ENCODE results near the gene USP51.
"Not testable (repeated sequence)": the region's sequence is repeated elsewhere in the genome, so short reads cannot be mapped to it uniquely, and the experiment has no call there.

USP51 gene

GRCh38 chrX:55521687-55522086 is 32.0 kb upstream of the USP51 start:
- Histone ChIP-seq H3K36me3 (ENCODE audit: control insufficient read depth in 1 of 2, insufficient read depth in 2 of 2, low read depth in 1 of 2, low read length in 2 of 2) (no peaks in the 10 kb centered on the region), H3K9me3 (ENCODE audit: control insufficient read depth, low read length) (no peaks in the 10 kb centered on the region), H3K23ac (ENCODE audit: low read length in 2 of 2) (no peak overlapping the region), H2AK5ac (ENCODE audit: low read length, severe bottlenecking) (no peak overlapping the region), H3K4ac (ENCODE audit: low read depth in 1 of 2, low read length in 2 of 2) (no peak overlapping the region), H3K27me3 (ENCODE audit: control insufficient read depth in 1 of 2, insufficient read depth in 1 of 2, low read length in 2 of 2) (peaks cover 0 to 17% of the 10 kb centered on the region in 2 experiments), H2BK15ac (ENCODE audit: low read depth, poor library complexity, severe bottlenecking) (no peak overlapping the region), H3K79me1 (replicated peaks; ENCODE audit: low read length, poor library complexity, severe bottlenecking) (no peaks in the 10 kb centered on the region), H3K27ac (ENCODE audit: low read length, poor library complexity, severe bottlenecking) (no peak overlapping the region), H3K14ac (ENCODE audit: low read length in 2 of 2) (no peak overlapping the region), H4K91ac (ENCODE audit: low read length) (no peak overlapping the region), H3K9ac (ENCODE audit: low read length) (no peak overlapping the region), H3K18ac (ENCODE audit: low read depth in 1 of 2, low read length in 2 of 2) (no peak overlapping the region), H3K4me1 (ENCODE audit: control insufficient read depth, insufficient read depth, low read depth, low read length) (no peaks in the 10 kb centered on the region), H2BK5ac (ENCODE audit: low read depth, low read length, poor library complexity, severe bottlenecking) (no peak overlapping the region), H4K8ac (ENCODE audit: low read length) (no peak overlapping the region), H3K4me2 (ENCODE audit: low read length, poor library complexity, severe bottlenecking) (no peak overlapping the region), H2AFZ (ENCODE audit: low read depth, low read length) (no peak overlapping the region), H2BK12ac (ENCODE audit: low read length in 2 of 2) (no peak overlapping the region), H2BK120ac (ENCODE audit: low read depth, low read length) (no peak overlapping the region), H3K4me3 (ENCODE audit: insufficient read depth in 1 of 2, low read depth in 1 of 2, low read length in 2 of 2) (no peak overlapping the region)
- no peak for DNase-seq
- 86% methylated on average over 3 of the region's 3 CpGs for WGBS

GRCh38 chrX:55516794-55517481 is 27.3 kb upstream of the USP51 start:
- not testable (repeated sequence) for H3K4ac ChIP-seq (ENCODE audit: low read depth in 1 of 2, low read length in 2 of 2); H2BK120ac ChIP-seq (ENCODE audit: low read depth, low read length); DNase-seq; H2BK5ac ChIP-seq (ENCODE audit: low read depth, low read length, poor library complexity, severe bottlenecking); H3K4me1 ChIP-seq (ENCODE audit: control insufficient read depth, insufficient read depth, low read depth, low read length); H3K4me3 ChIP-seq (ENCODE audit: insufficient read depth in 1 of 2, low read depth in 1 of 2, low read length in 2 of 2); H3K4me2 ChIP-seq (ENCODE audit: low read length, poor library complexity, severe bottlenecking); H3K14ac ChIP-seq (ENCODE audit: low read length in 2 of 2); H3K27me3 ChIP-seq (ENCODE audit: control insufficient read depth in 1 of 2, insufficient read depth in 1 of 2, low read length in 2 of 2); H3K23ac ChIP-seq (ENCODE audit: low read length in 2 of 2); H2BK12ac ChIP-seq (ENCODE audit: low read length in 2 of 2); H2AFZ ChIP-seq (ENCODE audit: low read depth, low read length); H3K9me3 ChIP-seq (ENCODE audit: control insufficient read depth, low read length); H3K79me1 ChIP-seq (replicated peaks; ENCODE audit: low read length, poor library complexity, severe bottlenecking); H2AK5ac ChIP-seq (ENCODE audit: low read length, severe bottlenecking); H3K27ac ChIP-seq (ENCODE audit: low read length, poor library complexity, severe bottlenecking); H4K91ac ChIP-seq (ENCODE audit: low read length); H2BK15ac ChIP-seq (ENCODE audit: low read depth, poor library complexity, severe bottlenecking); H3K18ac ChIP-seq (ENCODE audit: low read depth in 1 of 2, low read length in 2 of 2); H4K8ac ChIP-seq (ENCODE audit: low read length); H3K9ac ChIP-seq (ENCODE audit: low read length); H3K36me3 ChIP-seq (ENCODE audit: control insufficient read depth in 1 of 2, insufficient read depth in 2 of 2, low read depth in 1 of 2, low read length in 2 of 2)
- no CpG with 5 or more reads among the region's 10 CpGs for WGBS

GRCh38 chrX:55513045-55513737 is 23.5 kb upstream of the USP51 start:
- not testable (repeated sequence) for H3K4me2 ChIP-seq (ENCODE audit: low read length, poor library complexity, severe bottlenecking); H4K8ac ChIP-seq (ENCODE audit: low read length); H3K23ac ChIP-seq (ENCODE audit: low read length in 2 of 2)

GRCh38 chrX:55508410-55509152 is 18.9 kb upstream of the USP51 start:
- not testable (repeated sequence) for H3K14ac ChIP-seq (ENCODE audit: low read length in 2 of 2); H2BK120ac ChIP-seq (ENCODE audit: low read depth, low read length); H2BK12ac ChIP-seq (ENCODE audit: low read length in 2 of 2); H3K4me3 ChIP-seq (ENCODE audit: insufficient read depth in 1 of 2, low read depth in 1 of 2, low read length in 2 of 2); H2BK15ac ChIP-seq (ENCODE audit: low read depth, poor library complexity, severe bottlenecking); H2BK5ac ChIP-seq (ENCODE audit: low read depth, low read length, poor library complexity, severe bottlenecking); H2AFZ ChIP-seq (ENCODE audit: low read depth, low read length); H3K4me2 ChIP-seq (ENCODE audit: low read length, poor library complexity, severe bottlenecking); H4K91ac ChIP-seq (ENCODE audit: low read length); DNase-seq; H3K4me1 ChIP-seq (ENCODE audit: control insufficient read depth, insufficient read depth, low read depth, low read length); H3K79me1 ChIP-seq (replicated peaks; ENCODE audit: low read length, poor library complexity, severe bottlenecking); H3K18ac ChIP-seq (ENCODE audit: low read depth in 1 of 2, low read length in 2 of 2); H3K4ac ChIP-seq (ENCODE audit: low read depth in 1 of 2, low read length in 2 of 2); H4K8ac ChIP-seq (ENCODE audit: low read length); H3K23ac ChIP-seq (ENCODE audit: low read length in 2 of 2); H3K9me3 ChIP-seq (ENCODE audit: control insufficient read depth, low read length); H3K9ac ChIP-seq (ENCODE audit: low read length); H2AK5ac ChIP-seq (ENCODE audit: low read length, severe bottlenecking); H3K36me3 ChIP-seq (ENCODE audit: control insufficient read depth in 1 of 2, insufficient read depth in 2 of 2, low read depth in 1 of 2, low read length in 2 of 2); H3K27ac ChIP-seq (ENCODE audit: low read length, poor library complexity, severe bottlenecking); H3K27me3 ChIP-seq (ENCODE audit: control insufficient read depth in 1 of 2, insufficient read depth in 1 of 2, low read length in 2 of 2)
- WGBS: no CpG with 5 or more reads among the region's 10 CpGs

More at GRCh38 chrX:55513045-55513737, 23.5 kb upstream of the USP51 start:
- not testable (repeated sequence) for H3K18ac ChIP-seq (ENCODE audit: low read depth in 1 of 2, low read length in 2 of 2); H2BK120ac ChIP-seq (ENCODE audit: low read depth, low read length); H2AFZ ChIP-seq (ENCODE audit: low read depth, low read length); DNase-seq; H2AK5ac ChIP-seq (ENCODE audit: low read length, severe bottlenecking); H3K4me1 ChIP-seq (ENCODE audit: control insufficient read depth, insufficient read depth, low read depth, low read length); H3K9ac ChIP-seq (ENCODE audit: low read length); H4K91ac ChIP-seq (ENCODE audit: low read length); H3K4ac ChIP-seq (ENCODE audit: low read depth in 1 of 2, low read length in 2 of 2); H3K36me3 ChIP-seq (ENCODE audit: control insufficient read depth in 1 of 2, insufficient read depth in 2 of 2, low read depth in 1 of 2, low read length in 2 of 2); H2BK15ac ChIP-seq (ENCODE audit: low read depth, poor library complexity, severe bottlenecking); H3K27ac ChIP-seq (ENCODE audit: low read length, poor library complexity, severe bottlenecking); H3K79me1 ChIP-seq (replicated peaks; ENCODE audit: low read length, poor library complexity, severe bottlenecking); H2BK5ac ChIP-seq (ENCODE audit: low read depth, low read length, poor library complexity, severe bottlenecking); H3K9me3 ChIP-seq (ENCODE audit: control insufficient read depth, low read length); H3K14ac ChIP-seq (ENCODE audit: low read length in 2 of 2); H3K4me3 ChIP-seq (ENCODE audit: insufficient read depth in 1 of 2, low read depth in 1 of 2, low read length in 2 of 2); H3K27me3 ChIP-seq (ENCODE audit: control insufficient read depth in 1 of 2, insufficient read depth in 1 of 2, low read length in 2 of 2); H2BK12ac ChIP-seq (ENCODE audit: low read length in 2 of 2)
- no CpG with 5 or more reads among the region's 6 CpGs for whole genome bisulfite sequencing
